Breast epithelium (tissue), 3 donors: ENCODE results near the gene WWOX.

ENCODE experiments used
- POLR2A ChIP-seq: fragments of 450-650 bp; IDR thresholded peaks from one replicate; pipeline ENCODE4 v1.6.1; 2016; ENCODE audit warnings: antibody characterized with exemption, mild to moderate bottlenecking, moderate library complexity
- POLR2AphosphoS5 ChIP-seq, 3 donors: sonication (generic); formaldehyde crosslinking; IDR thresholded peaks; one replicate each; pipeline ENCODE4 v1.6.1; 2017; ENCODE audit warnings: antibody characterized with exemption in 3 of 3
- TF ChIP-seq, protein P1 (sequence below), 3 donors: fragments of 450-650 bp; IDR thresholded peaks; one replicate each; pipeline ENCODE4 v1.5.1; 2016 to 2017; ENCODE audit warnings: antibody characterized with exemption in 3 of 3, mild to moderate bottlenecking in 3 of 3, moderate library complexity in 3 of 3

DNA sequence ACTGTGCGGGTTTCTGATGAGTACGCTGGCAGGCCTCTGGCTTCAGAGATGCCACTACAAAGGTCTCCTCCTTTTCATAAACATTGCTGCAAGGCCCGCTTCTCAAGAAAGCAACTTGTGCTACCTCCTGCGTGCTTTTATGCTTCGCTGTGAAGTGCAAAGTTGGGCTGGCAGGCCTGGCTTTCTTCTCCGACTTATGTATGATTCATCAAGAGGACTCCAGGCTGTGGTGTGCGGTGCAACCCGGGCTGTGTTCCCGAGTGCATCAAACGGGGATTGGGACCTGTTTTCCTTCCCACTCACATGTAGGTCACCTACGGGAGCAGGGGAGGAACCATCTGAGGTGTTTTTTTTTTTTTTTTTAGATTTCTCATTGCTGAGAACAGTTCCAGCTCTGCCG is 534.1 kb downstream of the WWOX start:
- TF ChIP-seq POLR2A = no peak
- TF ChIP-seq, protein P1, sequence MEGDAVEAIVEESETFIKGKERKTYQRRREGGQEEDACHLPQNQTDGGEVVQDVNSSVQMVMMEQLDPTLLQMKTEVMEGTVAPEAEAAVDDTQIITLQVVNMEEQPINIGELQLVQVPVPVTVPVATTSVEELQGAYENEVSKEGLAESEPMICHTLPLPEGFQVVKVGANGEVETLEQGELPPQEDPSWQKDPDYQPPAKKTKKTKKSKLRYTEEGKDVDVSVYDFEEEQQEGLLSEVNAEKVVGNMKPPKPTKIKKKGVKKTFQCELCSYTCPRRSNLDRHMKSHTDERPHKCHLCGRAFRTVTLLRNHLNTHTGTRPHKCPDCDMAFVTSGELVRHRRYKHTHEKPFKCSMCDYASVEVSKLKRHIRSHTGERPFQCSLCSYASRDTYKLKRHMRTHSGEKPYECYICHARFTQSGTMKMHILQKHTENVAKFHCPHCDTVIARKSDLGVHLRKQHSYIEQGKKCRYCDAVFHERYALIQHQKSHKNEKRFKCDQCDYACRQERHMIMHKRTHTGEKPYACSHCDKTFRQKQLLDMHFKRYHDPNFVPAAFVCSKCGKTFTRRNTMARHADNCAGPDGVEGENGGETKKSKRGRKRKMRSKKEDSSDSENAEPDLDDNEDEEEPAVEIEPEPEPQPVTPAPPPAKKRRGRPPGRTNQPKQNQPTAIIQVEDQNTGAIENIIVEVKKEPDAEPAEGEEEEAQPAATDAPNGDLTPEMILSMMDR (IDR thresholded peaks at IDR 0.05) = no peak
- TF ChIP-seq POLR2AphosphoS5 (IDR thresholded peaks at IDR 0.05) = no peak
